SU-DHL-6 (cell line): Measurements from ENCODE around the gene CADM1.

Source experiments
- H2AFZ ChIP-seq: fragments of 200-600 bp; sonication (generic); 2 replicates; pipeline ENCODE4 v1.6.1; 2014; ENCODE audit warnings: low read depth, mild to moderate bottlenecking, moderate library complexity, mixed read lengths, antibody characterized with exemption, low read length; ENCODE audit not compliant: severe bottlenecking
- H3F3A ChIP-seq: fragments of 200-600 bp; shearing (Covaris generic); 2 replicates; pipeline ENCODE4 v1.6.0; 2016; ENCODE audit warnings: antibody characterized with exemption, mild to moderate bottlenecking; ENCODE audit not compliant: insufficient read depth
- H3K27ac ChIP-seq: fragments of 200-600 bp; sonication (generic); 2 replicates; pipeline ENCODE4 v1.5.1; 2016; ENCODE audit warnings: low read depth, mild to moderate bottlenecking, low read length, moderate library complexity, mixed read lengths
- H3K27me3 ChIP-seq: fragments of 200-600 bp; sonication (generic), shearing (Covaris generic); 2 replicates; pipeline ENCODE4 v1.6.0; 2014; ENCODE audit warnings: mild to moderate bottlenecking, low read length
- H3K36me3 ChIP-seq: fragments of 200-600 bp; sonication (generic); 2 replicates; pipeline ENCODE4 v1.6.1; 2014; ENCODE audit warnings: mild to moderate bottlenecking, low read length, mixed read lengths
- H3K4me2 ChIP-seq: fragments of 300-600, 200-600 bp; shearing (Covaris generic), sonication (generic); 2 replicates; pipeline ENCODE4 v1.6.0; 2014; ENCODE audit warnings: low read length, low read depth, mild to moderate bottlenecking; ENCODE audit not compliant: poor library complexity, severe bottlenecking
- H3K4me3 ChIP-seq: fragments of 200-600 bp; sonication (generic); 2 replicates; pipeline ENCODE4 v1.5.1; 2014; ENCODE audit warnings: antibody characterized with exemption, low read length, mild to moderate bottlenecking, mixed read lengths; ENCODE audit not compliant: insufficient read depth, poor library complexity, severe bottlenecking
- H3K79me2 ChIP-seq: fragments of 200-600 bp; sonication (generic); 2 replicates; pipeline ENCODE4 v1.6.1; 2014; ENCODE audit warnings: mild to moderate bottlenecking, low read length, moderate library complexity; ENCODE audit not compliant: insufficient read depth
- H3K9ac ChIP-seq: fragments of 200-600 bp; sonication (generic); 2 replicates; pipeline ENCODE4 v1.7.0; 2014; ENCODE audit warnings: mild to moderate bottlenecking, low read length
- H3K9me2 ChIP-seq: fragments of 200-600 bp; sonication (generic); replicated peaks from 2 replicates; pipeline ENCODE4 v1.6.1; 2014; ENCODE audit warnings: low read length; ENCODE audit not compliant: insufficient read depth
- H3K9me3 ChIP-seq: fragments of 200-600 bp; sonication (generic); 2 replicates; pipeline ENCODE4 v1.6.1; 2014; ENCODE audit warnings: low read length, mixed read lengths; ENCODE audit not compliant: insufficient read depth
- H4K20me1 ChIP-seq: fragments of 200-600 bp; sonication (generic); 2 replicates; pipeline ENCODE4 v1.6.1; 2014; ENCODE audit warnings: low read depth, mild to moderate bottlenecking, antibody characterized with exemption, low read length, moderate library complexity, mixed read lengths
- CTCF ChIP-seq: fragments of 200-600 bp; sonication (generic); IDR thresholded peaks from one replicate; pipeline ENCODE4 v1.5.1; 2017; ENCODE audit warnings: antibody characterized with exemption, mild to moderate bottlenecking, low read length, moderate library complexity; ENCODE audit not compliant: insufficient read depth, poor library complexity, severe bottlenecking
- EZH2phosphoT487 ChIP-seq: fragments of 200-600 bp; sonication (generic), shearing (Covaris generic); conservative IDR thresholded peaks from 2 replicates; pipeline ENCODE4 v1.6.1; 2018; ENCODE audit warnings: mild to moderate bottlenecking, antibody characterized with exemption, low read length, moderate library complexity, mixed read lengths

Gene CADM1

GRCh38 chr11:115238086-115238485 is 266.1 kb downstream of the CADM1 start:
- H2AFZ ChIP-seq: no peak overlapping the region
- H4K20me1 ChIP-seq: no peaks in the 10 kb centered on the region
- no peaks in the 10 kb centered on the region for H3K27me3 ChIP-seq
- no peak for TF ChIP-seq CTCF
- TF ChIP-seq EZH2phosphoT487: no peak
- H3K27ac ChIP-seq: no peak overlapping the region
- H3K79me2 ChIP-seq: no peaks in the 10 kb centered on the region
- H3K9me2 ChIP-seq: no peaks in the 10 kb centered on the region
- no peak overlapping the region for H3K4me2 ChIP-seq
- H3K4me3 ChIP-seq: no peak overlapping the region
- no peaks in the 10 kb centered on the region for H3K9me3 ChIP-seq
- no peaks in the 10 kb centered on the region for H3F3A ChIP-seq
- H3K9ac ChIP-seq: no peak overlapping the region
- H3K36me3 ChIP-seq: no peaks in the 10 kb centered on the region

DNA sequence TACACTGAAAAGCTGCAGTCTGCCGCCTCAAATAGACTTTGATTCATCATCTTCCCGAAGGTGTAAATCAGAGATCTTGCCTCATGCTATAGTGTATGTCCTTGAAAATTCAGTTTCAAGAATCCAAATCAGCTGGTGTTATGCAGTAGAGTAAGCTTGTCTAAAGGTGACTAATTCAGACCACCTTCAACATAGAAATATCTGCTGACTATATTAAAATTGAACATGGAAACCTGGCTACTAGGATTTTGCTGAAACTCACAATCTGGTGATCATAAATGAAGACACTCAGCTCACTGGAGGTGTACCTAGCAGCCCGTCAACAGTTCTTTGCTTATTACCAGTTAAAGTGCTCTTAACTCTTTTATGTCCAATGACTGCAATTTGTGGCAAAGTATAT is 266.6 kb downstream of the CADM1 start:
- Histone ChIP-seq H3K27ac (no peak overlapping the region), H3K9ac (no peak overlapping the region), H3K9me2 (no peaks in the 10 kb centered on the region), H4K20me1 (no peaks in the 10 kb centered on the region), H3F3A (no peaks in the 10 kb centered on the region), H3K4me3 (no peak overlapping the region), H3K79me2 (no peaks in the 10 kb centered on the region), H3K4me2 (no peak overlapping the region), H2AFZ (no peak overlapping the region), H3K9me3 (no peaks in the 10 kb centered on the region), H3K36me3 (no peaks in the 10 kb centered on the region), H3K27me3 (no peaks in the 10 kb centered on the region)
- TF ChIP-seq CTCF: no peak
- no peak for TF ChIP-seq EZH2phosphoT487

GRCh38 chr11:115234794-115235193 is 269.4 kb downstream of the CADM1 start:
- H3F3A ChIP-seq: no peaks in the 10 kb centered on the region
- H3K9me2 ChIP-seq: no peaks in the 10 kb centered on the region
- no peaks in the 10 kb centered on the region for H3K27me3 ChIP-seq
- no peak for TF ChIP-seq EZH2phosphoT487
- H3K9me3 ChIP-seq: no peaks in the 10 kb centered on the region
- no peak overlapping the region for H3K4me2 ChIP-seq
- no peak overlapping the region for H2AFZ ChIP-seq
- no peaks in the 10 kb centered on the region for H3K36me3 ChIP-seq
- no peaks in the 10 kb centered on the region for H4K20me1 ChIP-seq
- H3K27ac ChIP-seq: no peak overlapping the region
- H3K79me2 ChIP-seq: no peaks in the 10 kb centered on the region
- no peak overlapping the region for H3K9ac ChIP-seq
- no peak overlapping the region for H3K4me3 ChIP-seq

- H3K4me3 ChIP-seq: no peak overlapping the region
- no peaks in the 10 kb centered on the region for H3K9me3 ChIP-seq
- H3F3A ChIP-seq: peaks cover 17% of the 10 kb centered on the region
- no peak overlapping the region for H3K9ac ChIP-seq
- H3K9me2 ChIP-seq: no peaks in the 10 kb centered on the region
- no peak overlapping the region for H3K27ac ChIP-seq
- no peaks in the 10 kb centered on the region for H3K36me3 ChIP-seq
- H3K4me2 ChIP-seq: no peak overlapping the region
- no peak overlapping the region for H2AFZ ChIP-seq
- no peak for TF ChIP-seq CTCF
- TF ChIP-seq EZH2phosphoT487: no peak
- H3K27me3 ChIP-seq: no peaks in the 10 kb centered on the region
- H3K79me2 ChIP-seq: no peaks in the 10 kb centered on the region
- H4K20me1 ChIP-seq: no peaks in the 10 kb centered on the region
These were observed 277.7 kb downstream of the CADM1 start for GRCh38 chr11:115226556-115226955.
